ENCODE data around the gene GAGE12E. TPM values are rescaled to one million over a fixed set of nuclear protein-coding genes. Genes with fewer than 3 reads are reported as not detected.

Gene GAGE12E
- total RNA-seq, 2 experiments from 2014 or later, result not detected

Other genes starting within 250 kb of the GAGE12E start
- gene GAGE10, start 247.6 kb upstream of the GAGE12E start, total RNA-seq, result not detected
- gene GAGE12J, start 229.3 kb upstream of the GAGE12E start, total RNA-seq, result not detected
- gene GAGE13, start 219.7 kb upstream of the GAGE12E start, total RNA-seq, result not detected
- not detected for gene GAGE12C, start 19.1 kb upstream of the GAGE12E start, total RNA-seq
- not detected for gene GAGE12D, start 9.6 kb upstream of the GAGE12E start, total RNA-seq
- not detected for gene GAGE12F, start 9.6 kb downstream of the GAGE12E start, total RNA-seq
- not detected for gene GAGE12G, start 19.1 kb downstream of the GAGE12E start, total RNA-seq
- gene GAGE12H, start 28.7 kb downstream of the GAGE12E start, total RNA-seq, result not detected
- not detected for gene GAGE2A, start 38.2 kb downstream of the GAGE12E start, total RNA-seq
- gene GAGE1, start 47.7 kb downstream of the GAGE12E start, total RNA-seq, result not detected
- gene PAGE1, start 144.7 kb downstream of the GAGE12E start, total RNA-seq, result not detected

Measured in activated CD4-positive, alpha-beta T cell treated with anti-CD3 and anti-CD28 coated beads, Interleukin-2, amount 10 ng/mL, durations not matched to agents 7 days and 5 days (primary cell).